GM12892 (cell line): Measurements from ENCODE around the gene MDM1.

Experiments
- POLR2A ChIP-seq: IDR thresholded peaks from 2 replicates; pipeline ENCODE4 v1.6.1; 2011; ENCODE audit warnings: low read depth, low read length, control low read depth
- POLR2AphosphoS5 ChIP-seq: IDR thresholded peaks from 2 replicates; pipeline ENCODE4 v1.6.1; 2011; ENCODE audit warnings: low read depth, low read length, control low read depth

- no peak for TF ChIP-seq POLR2A
- no peak for TF ChIP-seq POLR2AphosphoS5
These were observed 64.2 kb downstream of the MDM1 start for GRCh38 chr12:68267892-68268396.
